Amygdala (tissue), 56 donors: Measurements from ENCODE around the gene CASP9.
"Not testable (repeated sequence)": the region's sequence is repeated elsewhere in the genome, so short reads cannot be mapped to it uniquely, and the experiment has no call there.

Experiments used
- DNase-seq, 56 donors: peaks; one replicate each; lab custom pipeline; 2025; lab: John Stamatoyannopoulos, UW

CASP9 gene

DNA sequence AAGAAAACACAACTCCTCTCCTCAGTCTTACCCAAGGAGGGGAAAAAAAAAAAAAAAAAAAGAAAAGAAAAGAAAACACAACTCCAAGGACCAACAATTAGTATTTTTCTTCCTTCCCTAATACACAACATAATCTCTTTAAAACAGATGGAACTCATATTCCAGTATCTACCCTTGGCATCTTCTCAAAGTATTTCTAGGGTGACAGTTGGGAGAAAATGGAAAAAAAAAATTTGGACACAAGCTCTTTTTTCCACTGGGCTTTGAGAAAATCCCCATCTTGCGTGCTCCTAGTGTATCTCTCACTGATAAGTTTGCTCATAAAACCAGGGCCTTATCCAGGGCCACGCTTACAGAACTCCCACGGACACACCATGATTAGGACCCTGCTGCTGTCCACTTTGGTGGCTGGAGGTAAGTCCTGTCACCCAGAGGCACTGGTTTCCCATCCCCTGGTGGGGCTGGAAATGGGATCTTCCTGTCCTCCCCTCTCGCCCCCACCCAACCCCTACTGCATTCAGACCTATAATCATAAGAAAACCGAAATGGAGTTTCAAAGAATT, 48.2 kb downstream of the CASP9 start, which contains the start of gene CELA2B:
CELA2B (plus strand) TSS at position 353 of the 563 bp plus-strand sequence; CDS start at position 375, 22 bp downstream.
- DNase-seq, result no peak

DNA sequence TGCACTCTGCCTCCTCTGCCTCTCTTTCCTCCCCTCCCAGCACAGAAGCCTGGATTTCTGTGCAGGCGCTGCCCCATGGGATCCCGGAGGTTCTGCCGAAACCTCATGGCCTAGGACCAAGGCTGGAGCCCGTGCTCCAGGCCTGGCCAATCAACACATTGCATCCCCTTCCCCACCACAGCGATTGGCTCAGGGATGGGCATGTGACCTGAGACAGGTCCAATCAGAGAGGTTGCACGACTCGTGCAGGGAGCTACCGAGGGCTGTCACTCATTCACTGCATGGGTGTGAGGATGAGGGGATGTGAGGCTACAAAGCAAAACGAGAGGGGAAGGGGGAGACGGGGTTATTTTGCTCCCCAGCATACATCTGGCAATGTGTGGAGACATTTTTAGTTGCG, 51.4 kb downstream of the CASP9 start:
- DNase-seq, result no peak

DNA sequence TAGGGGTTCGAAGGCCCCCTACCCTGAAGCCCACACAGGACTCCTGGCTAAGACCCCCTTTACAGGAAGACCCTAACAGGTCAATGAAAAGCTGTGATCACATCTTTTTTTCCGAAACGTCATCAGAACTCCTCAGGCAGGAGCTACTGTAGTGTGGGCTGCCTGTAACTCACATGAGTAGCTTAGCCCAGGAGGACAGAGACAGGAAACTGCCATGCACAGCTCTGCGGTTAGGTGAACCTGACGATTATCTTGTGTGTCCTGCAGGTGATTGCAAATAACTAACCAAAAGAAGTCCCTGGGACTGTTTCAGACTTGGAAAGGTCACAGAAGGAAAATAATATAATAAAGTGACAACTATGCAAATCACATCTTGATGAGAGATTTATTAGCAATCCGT, 52.3 kb downstream of the CASP9 start:
- not testable (repeated sequence) for DNase-seq

DNA sequence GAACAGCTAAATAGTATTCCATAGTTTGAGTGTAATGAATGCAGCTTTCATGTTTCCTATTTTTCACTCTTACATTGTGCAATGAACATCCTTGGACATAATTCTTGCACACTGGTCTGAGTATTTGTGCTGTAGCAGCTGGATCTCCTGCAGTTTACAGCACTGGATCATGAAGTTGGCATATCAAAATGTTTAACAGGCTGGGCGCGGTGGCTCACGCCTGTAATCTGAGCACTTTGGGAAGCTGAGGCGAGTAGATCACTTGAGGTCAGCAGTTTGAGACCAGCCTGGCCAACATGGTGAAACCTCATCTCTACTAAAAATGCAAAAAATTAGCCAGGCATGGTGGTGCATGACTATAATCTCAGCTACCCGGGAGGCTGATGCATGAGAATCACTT, 52.9 kb downstream of the CASP9 start:
- DNase-seq, result not testable (repeated sequence)

DNA sequence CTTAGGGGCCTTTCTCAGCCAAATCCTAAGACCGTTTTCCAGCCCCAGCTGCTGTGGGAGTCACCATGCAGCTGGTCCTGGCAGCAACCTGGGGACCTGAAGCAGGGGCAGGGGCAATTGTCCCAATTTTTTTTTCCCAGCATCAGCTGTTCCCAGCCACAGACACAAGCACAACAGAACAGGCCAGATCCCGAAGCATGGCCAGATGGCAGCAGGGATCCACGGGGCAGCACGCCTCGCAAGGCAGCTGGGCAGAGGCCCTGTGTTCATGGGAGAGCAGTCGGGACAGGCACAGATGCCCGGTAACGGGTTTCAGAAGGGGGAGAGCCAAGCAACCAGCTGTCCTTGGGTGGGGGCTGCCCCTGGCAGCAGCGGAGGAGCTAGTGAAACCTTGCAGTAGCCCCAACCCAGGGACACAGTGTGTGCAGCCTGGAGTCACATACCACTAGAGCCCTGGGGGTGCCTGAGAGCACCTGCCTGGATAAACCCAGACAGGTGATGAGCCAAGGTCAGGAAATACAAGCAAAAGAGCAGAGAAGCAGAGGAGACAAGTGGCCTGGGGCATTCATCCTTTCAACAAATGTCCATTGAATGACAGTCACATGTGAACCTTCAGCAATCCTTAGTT, 54.1 kb downstream of the CASP9 start:
- peak in 20 of 56 donors; percentile 0 to 46 (median 10) for DNase-seq

DNA sequence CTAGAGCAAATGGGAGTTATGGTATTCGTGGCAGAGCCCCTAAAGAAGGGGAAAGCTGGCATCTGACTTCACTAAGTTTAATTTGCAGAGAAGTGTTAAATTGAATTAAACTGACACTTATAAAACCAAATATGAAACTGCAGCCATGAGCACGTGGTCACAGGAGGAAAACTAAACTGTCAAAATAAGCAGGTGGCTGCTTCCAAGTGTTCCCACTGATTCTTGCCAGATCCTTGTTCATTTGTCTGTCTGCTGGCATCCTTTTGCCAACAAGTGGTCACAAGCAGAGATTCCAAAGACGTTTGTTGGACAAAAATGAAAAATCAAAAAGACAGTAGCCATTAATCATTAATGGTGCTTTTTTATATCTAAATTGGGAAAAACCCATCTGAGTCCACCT, 54.7 kb downstream of the CASP9 start:
- peak in 1 of 56 donors; percentile 4 for DNase-seq

DNA sequence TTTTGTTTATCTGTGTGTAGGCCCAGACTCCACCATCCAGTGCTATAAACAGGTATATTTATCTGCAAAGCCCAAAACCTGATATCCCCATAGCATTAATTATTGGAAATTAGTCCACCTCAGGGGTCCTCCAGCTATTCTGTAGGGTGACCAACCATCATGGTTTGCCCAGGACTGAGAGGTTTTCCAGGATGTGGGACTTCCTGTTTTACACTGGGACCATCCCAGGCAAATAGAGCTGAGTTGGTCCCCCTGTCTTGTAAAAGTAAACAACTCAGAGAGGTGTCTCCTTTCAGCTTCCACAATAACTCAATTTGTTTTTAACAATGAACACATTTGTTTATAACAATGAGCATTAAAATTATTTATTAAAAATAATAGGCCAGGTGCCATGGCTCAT, 55.9 kb downstream of the CASP9 start:
- DNase-seq, result no peak

DNA sequence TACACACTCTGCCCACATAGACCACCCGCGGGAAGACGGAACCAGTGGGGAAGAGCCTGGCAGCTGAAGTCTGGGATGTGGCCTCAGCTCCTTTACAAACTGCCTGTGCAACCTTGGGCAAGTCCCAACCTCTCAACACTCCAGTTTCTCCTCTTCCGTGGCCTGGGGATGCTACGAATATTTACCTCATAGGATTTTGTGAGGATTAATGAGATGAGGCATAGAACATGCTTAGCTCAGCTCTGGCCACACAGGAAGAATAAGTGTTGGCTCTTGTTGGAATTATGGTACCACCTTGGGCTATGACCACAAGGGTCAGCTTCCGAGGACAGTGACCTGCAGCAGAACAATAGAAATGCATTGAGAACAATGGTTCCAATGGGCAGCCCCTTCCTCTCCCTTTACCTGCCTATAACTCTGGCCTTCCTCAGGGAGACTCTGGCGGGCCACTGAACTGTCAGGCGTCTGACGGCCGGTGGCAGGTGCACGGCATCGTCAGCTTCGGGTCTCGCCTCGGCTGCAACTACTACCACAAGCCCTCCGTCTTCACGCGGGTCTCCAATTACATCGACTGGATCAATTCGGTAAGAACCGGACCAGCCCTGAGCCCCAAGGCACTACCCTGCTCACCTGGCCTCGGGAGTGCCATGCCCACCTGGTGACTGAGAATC, 56.9 kb downstream of the CASP9 start:
- DNase-seq, result not testable (repeated sequence)

DNA sequence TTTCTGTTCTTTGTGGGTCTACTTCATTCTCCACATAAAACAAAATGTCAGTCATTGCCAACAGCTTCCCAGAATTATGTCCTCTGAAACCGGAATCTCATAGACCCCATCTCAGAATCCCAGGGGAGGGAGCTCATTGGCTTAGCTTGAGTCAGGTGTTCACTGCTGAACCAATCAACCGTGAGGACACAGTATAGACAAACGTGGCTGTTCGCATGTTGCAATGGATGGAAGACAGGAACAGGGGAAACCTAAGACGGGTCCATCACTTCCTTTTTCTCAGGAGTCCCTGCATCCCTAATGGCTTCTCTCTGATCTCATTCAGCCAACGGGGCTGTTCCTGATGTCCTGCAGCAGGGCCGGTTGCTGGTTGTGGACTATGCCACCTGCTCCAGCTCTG, 58.3 kb downstream of the CASP9 start:
- DNase-seq, result no peak

DNA sequence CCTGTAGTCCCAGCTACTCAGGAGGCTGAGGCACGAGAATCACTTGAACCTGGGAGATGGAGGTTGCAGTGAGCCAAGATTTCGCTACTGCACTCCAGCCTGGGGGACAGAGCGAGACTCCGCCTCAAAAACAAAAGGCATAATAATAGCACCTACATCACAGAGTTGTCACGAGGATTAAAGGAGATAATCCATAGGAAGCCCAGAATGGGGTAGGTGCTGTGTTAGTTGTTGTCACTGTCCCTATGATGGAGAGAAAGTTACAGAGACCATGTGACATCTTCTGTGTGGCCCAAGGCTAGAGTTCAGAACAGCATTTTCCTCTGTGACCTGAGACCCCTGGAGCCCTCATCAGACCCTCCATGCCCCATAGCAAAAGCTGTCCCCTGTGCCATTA, 60.1 kb downstream of the CASP9 start:
- not testable (repeated sequence) for DNase-seq

DNA sequence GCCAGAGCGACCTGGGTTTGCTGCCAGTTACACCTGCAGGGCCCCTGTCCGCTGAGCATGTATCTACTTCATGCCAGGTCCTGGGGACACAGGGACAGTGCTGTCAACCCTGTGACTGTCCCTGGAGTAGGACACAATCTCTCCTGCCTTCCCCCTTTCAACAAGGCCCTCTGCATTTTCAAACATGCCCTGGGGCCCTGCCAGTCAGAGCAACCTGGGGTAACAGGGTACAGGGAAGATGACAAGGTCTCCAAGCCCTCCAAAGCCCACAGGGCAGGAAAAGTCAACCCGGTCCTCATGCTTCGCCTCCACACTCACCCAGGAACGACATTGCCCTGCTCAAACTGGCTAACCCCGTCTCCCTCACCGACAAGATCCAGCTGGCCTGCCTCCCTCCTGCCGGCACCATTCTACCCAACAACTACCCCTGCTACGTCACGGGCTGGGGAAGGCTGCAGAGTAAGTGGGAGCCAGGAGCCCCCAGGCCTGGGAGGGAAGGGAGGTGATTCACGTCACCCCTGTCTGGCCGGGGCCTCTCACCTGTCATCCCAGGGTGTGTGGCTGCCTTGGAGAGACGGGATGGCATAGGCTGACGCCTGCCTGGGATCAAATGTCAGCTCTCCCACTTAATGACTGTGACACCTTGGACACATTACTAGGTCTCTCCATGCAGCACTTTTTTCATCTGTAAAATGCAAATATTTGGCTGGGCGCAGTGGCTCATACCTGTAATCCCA, 60.8 kb downstream of the CASP9 start:
- not testable (repeated sequence) for DNase-seq

DNA sequence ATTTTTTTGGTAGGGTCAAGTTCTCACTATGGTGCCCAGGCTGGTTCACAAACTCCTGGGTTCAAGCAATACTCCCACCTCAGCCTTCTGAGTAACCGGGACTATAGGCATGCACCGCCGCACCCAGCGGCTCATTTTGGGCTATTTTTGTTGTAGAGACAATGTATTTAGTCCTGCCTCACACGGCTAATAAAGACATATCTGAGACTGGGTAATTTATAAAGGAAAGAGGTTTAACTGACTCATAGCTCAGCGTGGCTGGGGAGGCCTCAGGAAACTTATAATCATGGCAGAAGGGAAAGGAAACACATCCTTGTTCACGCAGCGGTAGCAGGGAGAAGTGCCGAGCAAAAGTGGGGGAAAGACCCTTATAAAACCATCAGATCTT, 63.3 kb downstream of the CASP9 start:
- DNase-seq, result no peak

DNA sequence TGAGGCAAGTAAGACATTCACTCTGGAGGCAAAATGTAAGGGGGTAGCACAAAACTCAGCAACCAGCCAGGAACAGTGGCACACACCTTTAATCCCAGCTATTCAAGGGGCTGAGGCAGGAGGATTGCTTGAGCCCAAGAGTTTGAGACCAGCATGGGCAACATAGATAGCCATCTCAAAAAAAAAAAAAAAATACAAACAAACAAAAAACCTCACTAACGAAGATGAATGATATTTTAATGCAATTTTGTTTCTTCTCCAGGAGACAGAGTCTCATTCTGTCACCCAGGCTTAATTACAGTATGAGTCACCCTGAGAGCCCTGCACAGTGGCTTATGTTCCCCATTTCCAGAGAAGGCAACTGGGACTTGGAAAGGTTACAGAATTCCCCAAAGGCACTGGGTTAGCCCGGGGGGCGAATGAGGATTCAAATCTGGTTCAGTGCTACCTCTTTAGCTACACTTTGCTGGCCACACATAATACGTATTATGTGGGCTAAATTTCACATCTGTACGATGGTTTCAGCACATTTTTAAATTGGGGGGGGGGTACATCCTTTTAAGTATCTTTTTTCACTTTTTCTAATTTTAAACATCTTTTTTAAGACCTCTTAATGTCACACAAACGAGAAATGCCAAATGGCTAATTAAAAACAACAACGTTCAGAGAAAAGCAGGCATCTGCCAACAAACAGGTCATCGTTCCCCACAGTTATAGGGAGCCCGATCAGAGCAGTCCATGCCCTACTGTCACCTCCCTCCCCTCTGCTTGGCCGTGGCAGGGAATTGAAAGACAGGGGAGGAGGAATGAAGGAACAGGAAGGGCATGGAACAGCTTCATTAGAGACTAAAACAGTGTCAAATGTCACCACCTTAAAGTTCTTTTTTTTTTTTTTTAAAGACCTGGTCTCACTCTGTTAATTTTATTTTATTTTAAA, 64.0 kb downstream of the CASP9 start:
- no peak for DNase-seq

DNA sequence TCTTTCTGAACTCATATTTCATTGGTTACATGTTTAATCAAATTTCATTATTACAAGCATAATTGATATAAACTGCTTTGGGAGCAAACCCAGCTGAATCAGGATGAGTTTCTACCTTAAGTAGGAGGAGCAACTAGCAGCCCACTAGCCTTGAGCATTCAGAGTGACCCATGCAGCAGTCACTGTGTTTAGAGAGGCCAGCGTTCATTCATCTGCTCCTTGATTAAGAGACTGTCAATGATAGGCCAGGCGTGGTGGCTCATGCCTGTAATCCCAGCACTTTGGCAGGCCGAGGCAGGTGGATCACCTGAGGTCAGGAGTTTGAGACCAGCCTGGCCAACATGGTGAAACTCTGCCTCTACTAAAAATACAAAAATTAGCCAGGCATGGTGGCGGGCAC, 65.6 kb downstream of the CASP9 start:
- DNase-seq, result not testable (repeated sequence)

DNA sequence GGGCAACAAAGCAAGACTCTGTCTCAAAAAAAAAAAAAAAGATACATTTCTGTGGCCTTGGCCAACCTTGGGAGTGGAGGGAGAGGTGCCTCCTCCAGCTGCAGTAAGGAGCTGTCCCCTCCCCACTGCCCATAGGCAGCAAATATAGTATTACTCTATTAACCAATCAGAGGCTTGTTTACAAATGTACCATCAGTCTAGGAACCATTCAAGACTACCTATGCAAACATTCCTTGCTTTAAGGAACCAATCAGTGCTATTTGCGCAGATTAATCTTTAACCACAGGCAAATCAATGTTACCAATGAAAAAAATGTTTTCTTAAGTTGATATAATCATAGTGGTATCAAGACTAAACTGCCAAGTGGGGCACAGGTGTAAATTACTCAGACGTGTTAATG, 66.4 kb downstream of the CASP9 start:
- DNase-seq, result no peak

DNA sequence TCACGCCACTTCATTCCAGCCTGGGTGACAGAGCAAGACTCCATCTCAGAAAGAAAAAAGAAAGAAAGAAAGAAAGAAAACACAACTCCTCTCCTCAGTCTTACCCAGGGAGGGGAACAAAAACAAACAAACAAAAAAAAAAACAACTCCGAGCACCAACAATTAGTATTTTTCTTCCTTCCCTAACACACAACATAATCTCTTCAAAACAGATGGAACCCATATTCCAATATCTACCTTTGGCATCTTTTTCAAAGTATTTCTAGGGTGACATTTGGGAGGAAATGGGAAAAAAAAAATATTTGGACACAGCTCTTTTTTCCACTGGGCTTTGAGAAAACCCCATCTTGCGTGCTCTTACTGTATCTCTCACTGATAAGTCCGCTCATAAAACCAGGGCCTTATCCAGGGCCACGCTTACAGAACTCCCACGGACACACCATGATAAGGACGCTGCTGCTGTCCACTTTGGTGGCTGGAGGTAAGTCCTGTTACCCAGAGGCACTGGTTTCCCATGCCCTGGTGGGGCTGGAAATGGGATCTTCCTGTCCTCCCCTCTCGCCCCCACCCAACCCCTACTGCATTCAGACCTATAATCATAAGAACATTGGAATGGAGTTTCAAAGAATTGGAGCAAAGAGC, 67.6 kb downstream of the CASP9 start, which contains the start of gene CELA2A:
CELA2A (plus strand) TSS at position 420 of the 642 bp plus-strand sequence; CDS start at position 442, 22 bp downstream.
- DNase-seq, result no peak

DNA sequence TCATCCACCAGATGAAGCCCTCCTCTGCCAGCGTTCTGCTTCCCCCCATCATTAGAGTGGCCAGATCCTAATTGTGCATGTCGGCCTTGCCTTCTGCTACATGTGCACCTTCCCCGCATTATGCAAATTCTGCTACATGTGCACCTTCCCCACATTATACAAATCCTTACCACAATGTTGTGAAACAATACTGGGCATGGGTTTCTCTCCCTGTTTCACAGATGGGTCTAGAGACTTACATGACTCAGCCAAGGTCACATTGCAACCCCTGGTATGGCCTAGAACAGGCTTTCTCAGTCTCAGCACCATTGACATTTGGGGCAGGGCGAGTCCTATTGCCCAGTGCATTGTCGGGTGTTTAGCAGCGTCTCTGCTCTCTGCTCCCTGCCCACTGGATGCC, 68.5 kb downstream of the CASP9 start:
- DNase-seq, result no peak

DNA sequence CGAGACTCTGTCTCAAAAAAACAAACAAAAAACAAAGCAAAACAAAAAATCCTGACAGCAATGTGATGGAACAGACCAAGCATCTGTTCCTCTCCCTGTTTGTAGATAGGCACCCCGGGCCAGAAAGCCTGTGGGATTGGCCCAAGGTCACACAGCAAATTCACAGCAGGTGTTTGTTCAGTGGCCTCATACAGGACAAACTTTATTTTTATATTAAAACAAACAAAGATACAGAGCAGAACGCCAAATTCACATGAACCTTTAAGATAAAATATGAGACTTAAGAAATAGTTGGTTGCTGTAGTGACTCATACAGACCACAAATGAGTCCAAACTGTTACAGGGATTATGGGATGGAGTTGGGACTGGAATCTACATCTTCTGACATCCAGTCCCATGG, 69.8 kb downstream of the CASP9 start:
- DNase-seq, result no peak

DNA sequence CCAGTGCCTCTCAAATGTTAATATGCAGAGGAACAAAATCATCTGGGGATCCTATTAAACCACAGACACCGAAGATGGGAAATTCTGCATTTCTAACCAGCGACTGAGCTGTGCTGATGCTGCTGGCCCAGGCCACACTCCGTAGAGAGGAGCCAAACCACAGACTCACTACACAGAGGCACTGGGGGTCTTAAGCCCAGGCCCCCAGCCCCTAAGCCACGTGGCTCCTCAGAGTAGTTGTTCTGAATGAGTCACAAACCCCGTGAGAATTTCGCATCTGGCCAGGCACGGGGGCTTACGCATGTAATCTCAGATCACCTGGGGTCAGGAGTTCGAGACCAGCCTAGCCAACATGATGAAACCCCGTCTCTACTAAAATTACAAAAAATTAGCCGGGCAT, 70.3 kb downstream of the CASP9 start:
- no peak for DNase-seq
